Calu3 (cell line): Measurements from ENCODE around the gene SIRPB2. TPM values are rescaled to one million over a fixed set of nuclear protein-coding genes. Genes with fewer than 3 reads are reported as not detected.

Experiments used
- BruUV-seq: library from RNA; stranded (reverse); fragments of 400-500 nt; replicated peaks from 2 replicates; lab custom pipeline; 2021; lab: Mats Ljungman, UMichigan
- CTCF ChIA-PET: fragments of 300-600 bp; sonication (Branson Sonifier 250); formaldehyde crosslinking; loops from one replicate; lab custom pipeline; 2022; ENCODE audit warnings: antibody characterized with exemption; lab: Charles Lee
- DNase-seq: peaks from one replicate; pipeline ENCODE4 v3.0.0; 2022
- H3K27ac Mint-ChIP-seq: one replicate; pipeline ENCODE4 v1.8.0; 2022; ENCODE audit warnings: mixed read lengths; ENCODE audit not compliant: unreplicated experiment
- H3K27me3 Mint-ChIP-seq: one replicate; pipeline ENCODE4 v1.8.0; 2022; ENCODE audit warnings: mixed read lengths; ENCODE audit not compliant: unreplicated experiment
- H3K36me3 Mint-ChIP-seq: one replicate; pipeline ENCODE4 v1.8.0; 2022; ENCODE audit warnings: mild to moderate bottlenecking, moderate library complexity, mixed read lengths; ENCODE audit not compliant: insufficient read depth, unreplicated experiment
- H3K4me1 Mint-ChIP-seq: one replicate; pipeline ENCODE4 v1.8.0; 2022; ENCODE audit warnings: mild to moderate bottlenecking, low read depth, mixed read lengths; ENCODE audit not compliant: unreplicated experiment
- H3K4me3 Mint-ChIP-seq: one replicate; pipeline ENCODE4 v1.8.0; 2022; ENCODE audit warnings: mild to moderate bottlenecking, low read depth, moderate library complexity, mixed read lengths; ENCODE audit not compliant: unreplicated experiment
- H3K9me3 Mint-ChIP-seq: one replicate; pipeline ENCODE4 v1.8.0; 2022; ENCODE audit warnings: low read depth, mixed read lengths; ENCODE audit not compliant: unreplicated experiment
- CTCF ChIP-seq: fragments of 200-600 bp; IDR thresholded peaks from one replicate; pipeline ENCODE4 v1.8.0; 2022; ENCODE audit warnings: antibody characterized with exemption; ENCODE audit not compliant: unreplicated experiment
- intact Hi-C: fragments of 100-400 bp; cut with micrococcal nuclease; formaldehyde crosslinking; loops from one replicate; pipeline ENCODE4 v1.10.0; 2022; ENCODE audit not compliant: unreplicated experiment
- total RNA-seq: library from RNA; stranded (reverse); gene quantifications from 2 replicates; pipeline ENCODE4 v1.2.3, GENCODE V29; 2022

Gene SIRPB2
- total RNA-seq, 1 experiment from 2014 or later, result 0.57 TPM

- intact Hi-C loops, result no loop called here
- Mint-ChIP-seq H3K9me3 (no peaks in the 10 kb centered on the region), H3K4me3 (no peak overlapping the region), H3K27me3 (no peaks in the 10 kb centered on the region), H3K27ac (no peak overlapping the region), H3K36me3 (no peaks in the 10 kb centered on the region), H3K4me1 (no peaks in the 10 kb centered on the region)
- no TSS peak for BruUV-seq
- CTCF ChIA-PET, result no interaction called here
- no peak for TF ChIP-seq CTCF
- no peak for DNase-seq
Observed at GRCh38 chr20:1431158-1431557, 60.1 kb downstream of the SIRPB2 start.

- Mint-ChIP-seq H3K27ac (no peak overlapping the region), H3K4me3 (no peak overlapping the region), H3K27me3 (no peaks in the 10 kb centered on the region), H3K9me3 (no peaks in the 10 kb centered on the region), H3K36me3 (no peaks in the 10 kb centered on the region), H3K4me1 (no peaks in the 10 kb centered on the region)
- intact Hi-C loops, result no loop called here
- CTCF ChIA-PET, result no interaction called here
- DNase-seq, result no peak
- no peak for TF ChIP-seq CTCF
- BruUV-seq, result no TSS peak
Observed at GRCh38 chr20:1430004-1430451, 61.2 kb downstream of the SIRPB2 start.

GRCh38 chr20:1429143-1429728 lies 62.0 kb downstream of the SIRPB2 start:
- DNase-seq, result no peak
- H3K4me3 Mint-ChIP-seq, result no peak overlapping the region
- no peaks in the 10 kb centered on the region for H3K9me3 Mint-ChIP-seq
- intact Hi-C loops, result no loop called here
- CTCF ChIA-PET, result no interaction called here
- no peaks in the 10 kb centered on the region for H3K36me3 Mint-ChIP-seq
- H3K4me1 Mint-ChIP-seq, result no peaks in the 10 kb centered on the region
- no peak for TF ChIP-seq CTCF
- BruUV-seq, result no TSS peak
- H3K27ac Mint-ChIP-seq, result no peak overlapping the region
- H3K27me3 Mint-ChIP-seq, result no peaks in the 10 kb centered on the region

- Mint-ChIP-seq H3K9me3 (no peaks in the 10 kb centered on the region), H3K27me3 (no peaks in the 10 kb centered on the region), H3K36me3 (no peaks in the 10 kb centered on the region), H3K4me3 (no peak overlapping the region), H3K27ac (no peak overlapping the region), H3K4me1 (peaks cover 8% of the 10 kb centered on the region)
- intact Hi-C loops, result no loop called here
- TF ChIP-seq CTCF, result no peak
- no TSS peak for BruUV-seq
- CTCF ChIA-PET, result no interaction called here
- no peak for DNase-seq
Observed at GRCh38 chr20:1427457-1428054, 63.7 kb downstream of the SIRPB2 start.
